Upper lobe of left lung (tissue), 6 donors: ENCODE measurements around the gene AKR1A1. TPM values are rescaled to one million over a fixed set of nuclear protein-coding genes. Genes with fewer than 3 reads are reported as not detected.
"Not testable (repeated sequence)": the region's sequence is repeated elsewhere in the genome, so short reads cannot be mapped to it uniquely, and the experiment has no call there.

Experiments used
- ATAC-seq, 2 donors: fragments of 200-7000 bp; cut with Tn5 transposase; one replicate each; pipeline ENCODE4 v1.9.1; 2022; ENCODE audit warnings: mild to moderate bottlenecking in 2 of 2, moderate library complexity in 2 of 2; ENCODE audit not compliant: low FRiP score in 2 of 2
- DNase-seq, 2 donors: peaks; one replicate each; pipeline ENCODE4 v3.0.0-alpha.2; 2019 to 2020
- H3K27ac ChIP-seq, 4 donors: fragments of 200-600 bp; sonication (generic); one replicate each; pipeline ENCODE4 v1.5.1; 2016 to 2019
- H3K27me3 ChIP-seq, 4 donors: fragments of 200-600 bp; sonication (generic); one replicate each; pipeline ENCODE4 v1.5.1; 2017 to 2019
- H3K36me3 ChIP-seq, 4 donors: fragments of 200-600 bp; sonication (generic); one replicate each; pipeline ENCODE4 v1.5.1; 2016 to 2019
- H3K4me1 ChIP-seq, 4 donors: fragments of 200-600 bp; sonication (generic); one replicate each; pipeline ENCODE4 v1.5.1; 2018 to 2019
- H3K4me3 ChIP-seq, 4 donors: fragments of 200-600 bp; sonication (generic); one replicate each; pipeline ENCODE4 v1.5.1; 2017 to 2019; ENCODE audit warnings: mild to moderate bottlenecking in 2 of 4, moderate library complexity in 1 of 4
- H3K9me3 ChIP-seq, 4 donors: fragments of 200-600 bp; sonication (generic); one replicate each; pipeline ENCODE4 v1.5.1; 2018 to 2019
- EP300 ChIP-seq, 4 donors: sonication (generic); formaldehyde crosslinking; IDR thresholded peaks; one replicate each; pipeline ENCODE4 v1.5.1; 2017; ENCODE audit warnings: antibody characterized with exemption in 4 of 4, control low read depth in 2 of 4
- POLR2A ChIP-seq, 4 donors: fragments of 450-650 bp; IDR thresholded peaks; one replicate each; pipeline ENCODE4 v1.5.1; 2016 to 2017; ENCODE audit warnings: antibody characterized with exemption in 4 of 4, mild to moderate bottlenecking in 2 of 4
- POLR2AphosphoS5 ChIP-seq, 2 donors: sonication (generic); formaldehyde crosslinking; IDR thresholded peaks; one replicate each; pipeline ENCODE4 v1.5.1; 2017; ENCODE audit warnings: antibody characterized with exemption in 2 of 2
- WGBS, 2 donors: methylation state at CpG; one replicate each; pipeline ENCODE4 v1.1.5; 2017 to 2018; 5-methylcytosine and 5-hydroxymethylcytosine counted together
- total RNA-seq, 6 donors: library from RNA; depleted of rRNA in 4 of 6; stranded (reverse); fragments of >200 nt in 4 of 6; gene quantifications; one replicate each; pipeline versions ENCODE4 v1.1.0 to v1.2.1, GENCODE V29; 2016 to 2021
- TF ChIP-seq, protein P1 (sequence below), 6 experiments: fragments of 450-650 bp in 4 of 6; fragments of 200-600 bp in 2 of 6; sonication (generic) in 2 of 6; IDR thresholded peaks; one replicate each; pipeline ENCODE4 v1.5.1; 2016 to 2019; ENCODE audit warnings: antibody characterized with exemption in 6 of 6
- donor health status: DM: no; HTN: no; CAD: no; lungs with moderate emphysema.
- donor health status: DM: no; HTN: yes; CAD: no; lungs with severe emphysema.

AKR1A1 gene
- total RNA-seq, 6 donors from 2014 or later = 92.1 to 210 (median 107) TPM

GRCh38 chr1:45516036-45516435 lies 34.6 kb upstream of the AKR1A1 start:
- 58 to 64% methylated on average over 3 of the region's 3 CpGs for WGBS, 2 donors
- Histone ChIP-seq H3K9me3 (no peaks in the 10 kb centered on the region), H3K4me3 (no peak overlapping the region), H3K27ac (peak overlapping the region in 2 of 4 donors; percentile 24 to 35), H3K4me1 (peaks cover 25 to 36% (median 32%) of the 10 kb centered on the region in 4 donors), H3K36me3 (peaks cover 37 to 75% (median 58%) of the 10 kb centered on the region in 4 donors), H3K27me3 (no peaks in the 10 kb centered on the region)
- DNase-seq = no peak
- no peak for ATAC-seq
- TF ChIP-seq, protein P1, sequence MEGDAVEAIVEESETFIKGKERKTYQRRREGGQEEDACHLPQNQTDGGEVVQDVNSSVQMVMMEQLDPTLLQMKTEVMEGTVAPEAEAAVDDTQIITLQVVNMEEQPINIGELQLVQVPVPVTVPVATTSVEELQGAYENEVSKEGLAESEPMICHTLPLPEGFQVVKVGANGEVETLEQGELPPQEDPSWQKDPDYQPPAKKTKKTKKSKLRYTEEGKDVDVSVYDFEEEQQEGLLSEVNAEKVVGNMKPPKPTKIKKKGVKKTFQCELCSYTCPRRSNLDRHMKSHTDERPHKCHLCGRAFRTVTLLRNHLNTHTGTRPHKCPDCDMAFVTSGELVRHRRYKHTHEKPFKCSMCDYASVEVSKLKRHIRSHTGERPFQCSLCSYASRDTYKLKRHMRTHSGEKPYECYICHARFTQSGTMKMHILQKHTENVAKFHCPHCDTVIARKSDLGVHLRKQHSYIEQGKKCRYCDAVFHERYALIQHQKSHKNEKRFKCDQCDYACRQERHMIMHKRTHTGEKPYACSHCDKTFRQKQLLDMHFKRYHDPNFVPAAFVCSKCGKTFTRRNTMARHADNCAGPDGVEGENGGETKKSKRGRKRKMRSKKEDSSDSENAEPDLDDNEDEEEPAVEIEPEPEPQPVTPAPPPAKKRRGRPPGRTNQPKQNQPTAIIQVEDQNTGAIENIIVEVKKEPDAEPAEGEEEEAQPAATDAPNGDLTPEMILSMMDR (IDR thresholded peaks at IDR 0.05) = no peak
- TF ChIP-seq POLR2A (IDR thresholded peaks at IDR 0.05) = no peak

GRCh38 chr1:45516465-45516864 lies 34.2 kb upstream of the AKR1A1 start:
- H3K27ac ChIP-seq = peak overlapping the region in 2 of 4 donors; percentile 24 to 42
- peaks cover 35 to 71% (median 53%) of the 10 kb centered on the region in 4 donors for H3K36me3 ChIP-seq
- H3K9me3 ChIP-seq = no peaks in the 10 kb centered on the region
- ATAC-seq = no peak
- no peak overlapping the region for H3K4me3 ChIP-seq
- WGBS, 2 donors = 61 to 68% methylated on average over 4 of the region's 4 CpGs
- TF ChIP-seq, protein P1 (IDR thresholded peaks at IDR 0.05) = no peak
- TF ChIP-seq POLR2A (IDR thresholded peaks at IDR 0.05) (no peak), EP300 (IDR thresholded peaks at IDR 0.05) (no peak), POLR2AphosphoS5 (IDR thresholded peaks at IDR 0.05) (no peak)
- no peaks in the 10 kb centered on the region for H3K27me3 ChIP-seq
- DNase-seq = no peak
- H3K4me1 ChIP-seq = peaks cover 25 to 36% (median 32%) of the 10 kb centered on the region in 4 donors

DNA sequence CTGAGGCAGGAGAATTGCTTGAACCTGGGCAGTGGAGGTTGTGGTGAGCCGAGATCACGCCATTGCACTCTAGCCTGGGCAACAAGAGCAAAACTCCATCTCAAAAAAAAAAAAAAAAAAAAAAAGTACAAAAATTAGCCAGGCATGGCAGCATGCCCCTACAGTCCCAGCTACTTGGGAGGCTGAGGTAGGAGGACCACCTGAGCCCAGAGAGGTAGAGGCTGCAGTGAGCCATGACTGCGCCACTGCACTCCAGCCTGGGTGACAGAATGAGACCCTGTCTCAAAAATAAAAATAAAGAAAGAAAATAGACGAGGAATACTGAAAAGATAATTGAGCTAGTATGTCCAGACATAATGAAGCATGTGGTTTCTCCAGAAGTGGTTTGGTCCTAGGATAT lies 32.3 kb upstream of the AKR1A1 start:
- 94 to 95% methylated on average over 4 of the region's 4 CpGs for WGBS, 2 donors
- not testable (repeated sequence) for H3K4me3 ChIP-seq, H3K27ac ChIP-seq, H3K9me3 ChIP-seq, ATAC-seq, H3K27me3 ChIP-seq, DNase-seq
- Histone ChIP-seq H3K36me3 (peaks cover 32 to 52% (median 38%) of the 10 kb centered on the region in 4 donors), H3K4me1 (peaks cover 25 to 35% (median 28%) of the 10 kb centered on the region in 4 donors)

DNA sequence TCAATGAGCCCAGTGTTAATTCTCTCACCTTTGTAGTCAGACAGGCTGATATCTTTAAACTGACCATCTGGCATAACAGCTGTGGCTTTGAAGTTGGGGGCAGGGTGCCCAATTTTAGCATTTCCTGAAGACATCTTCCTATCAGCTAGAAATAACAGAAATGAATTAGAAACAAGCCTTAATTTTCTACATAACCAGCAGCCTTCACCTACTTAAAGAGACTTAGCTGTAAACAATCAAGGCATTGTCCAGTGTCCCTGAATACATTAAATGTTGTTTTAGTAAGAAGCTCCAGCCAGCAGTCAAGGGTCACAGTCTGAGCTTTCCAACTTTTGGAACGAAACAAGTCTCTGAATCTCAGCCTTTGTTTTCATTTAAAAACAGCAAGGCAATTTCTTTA lies 31.7 kb upstream of the AKR1A1 start:
- ATAC-seq (no peak), DNase-seq (no peak)
- Histone ChIP-seq H3K4me3 (peak overlapping the region in 1 of 4 donors; percentile 80), H3K27ac (peak overlapping the region in 2 of 4 donors; percentile 4 to 40), H3K36me3 (peaks cover 28 to 47% (median 34%) of the 10 kb centered on the region in 4 donors), H3K27me3 (no peaks in the 10 kb centered on the region), H3K4me1 (peaks cover 25 to 32% (median 28%) of the 10 kb centered on the region in 4 donors), H3K9me3 (no peaks in the 10 kb centered on the region)
- TF ChIP-seq POLR2AphosphoS5 (IDR thresholded peaks at IDR 0.05) (no peak), EP300 (IDR thresholded peaks at IDR 0.05) (no peak), POLR2A (IDR thresholded peaks at IDR 0.05) (no peak)
- TF ChIP-seq, protein P1 (IDR thresholded peaks at IDR 0.05) = no peak
- WGBS, 2 donors = 0 to 6% methylated on average over 1 of the region's 1 CpG

DNA sequence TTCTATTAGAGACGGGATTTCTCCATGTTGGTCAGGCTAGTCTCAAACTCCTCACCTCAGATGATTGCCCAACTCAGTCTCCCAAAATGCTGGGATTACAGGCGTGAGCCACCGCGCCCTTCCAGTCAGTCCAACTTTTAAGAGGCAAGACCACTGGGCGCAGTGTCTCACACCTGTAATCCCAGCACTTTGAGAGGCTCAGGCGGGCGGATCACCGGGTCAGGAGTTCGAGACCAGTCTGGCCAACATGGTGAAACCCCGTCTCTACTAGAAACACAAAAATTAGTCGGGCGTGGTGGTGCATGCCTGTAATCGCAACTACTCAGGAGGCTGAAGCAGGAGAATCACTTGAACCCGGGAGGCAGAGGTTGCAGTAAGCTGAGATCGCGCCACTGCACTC lies 30.9 kb upstream of the AKR1A1 start:
- H3K9me3 ChIP-seq, DNase-seq, H3K27me3 ChIP-seq, ATAC-seq: not testable (repeated sequence)
- Histone ChIP-seq H3K4me3 (peak overlapping the region in 3 of 4 donors; percentile 9 to 80 (median 18)), H3K27ac (peak overlapping the region in 1 of 4 donors; percentile 40), H3K36me3 (peaks cover 20 to 38% (median 25%) of the 10 kb centered on the region in 4 donors), H3K4me1 (peaks cover 21 to 31% (median 28%) of the 10 kb centered on the region in 4 donors)
- WGBS, 2 donors = 77 to 78% methylated on average over 16 of the region's 16 CpGs
